Testis (tissue), 3 donors: ENCODE data around the gene SPACDR. TPM values are rescaled to one million over a fixed set of nuclear protein-coding genes. Genes with fewer than 3 reads are reported as not detected.

Experiments used
- DNase-seq: peaks from one replicate; pipeline ENCODE4 v3.0.0-alpha.2; 2019
- H3K27ac ChIP-seq, 2 donors: fragments of 200-600 bp; sonication (generic); one replicate each; pipeline ENCODE4 v1.5.1; 2019
- H3K27me3 ChIP-seq: fragments of 200-600 bp; sonication (generic); one replicate; pipeline ENCODE4 v1.5.1; 2019
- H3K36me3 ChIP-seq: fragments of 200-600 bp; sonication (generic); one replicate; pipeline ENCODE4 v1.5.1; 2017; ENCODE audit warnings: low read depth; ENCODE audit errors: missing control alignments
- H3K4me1 ChIP-seq: fragments of 200-600 bp; sonication (generic); one replicate; pipeline ENCODE4 v1.5.1; 2019
- H3K4me3 ChIP-seq, 2 donors: fragments of 200-600 bp; sonication (generic); one replicate each; pipeline ENCODE4 v1.5.1; 2017 to 2019
- H3K9me3 ChIP-seq: fragments of 200-600 bp; sonication (generic); one replicate; pipeline ENCODE4 v1.5.1; 2017
- POLR2A ChIP-seq: fragments of 450-650 bp; IDR thresholded peaks from one replicate; pipeline ENCODE4 v1.6.1; 2017; ENCODE audit warnings: antibody characterized with exemption, mild to moderate bottlenecking, moderate library complexity
- WGBS, 2 donors: methylation state at CpG; one replicate each; pipeline ENCODE4 v1.1.5; 2018; 5-methylcytosine and 5-hydroxymethylcytosine counted together
- intact Hi-C: fragments of 100-400 bp; cut with DNase I; formaldehyde crosslinking; loops from one replicate; pipeline ENCODE4 v1.15.1; 2023; ENCODE audit warnings: low total_unique reads
- polyA plus RNA-seq: library from polyadenylated mRNA; stranded (reverse); fragments of 350-450 nt; fragmentation: Illumina TruSeq; extraction: RNeasy Lipid Tissue Mini Kit (QIAGEN cat#74804); gene quantifications from one replicate; pipeline ENCODE4 v1.2.3, GENCODE V29; 2014; ENCODE audit warnings: low read depth, low replicate concordance; ENCODE audit not compliant: insufficient read depth
- total RNA-seq, 2 donors: library from RNA; depleted of rRNA; stranded (reverse); fragments of >200 nt; gene quantifications; one replicate each; pipeline ENCODE4 v1.2.3, GENCODE V29; 2016
- TF ChIP-seq, protein P1 (sequence below), 3 experiments: fragments of 450-650 bp in 2 of 3; fragments of 200-600 bp in 1 of 3; sonication (generic) in 1 of 3; IDR thresholded peaks; one replicate each; pipeline ENCODE4 v1.5.1; 2016 to 2019; ENCODE audit warnings: antibody characterized with exemption in 3 of 3, mild to moderate bottlenecking in 2 of 3, moderate library complexity in 1 of 3

SPACDR gene
- total and polyA plus RNA-seq, 3 donors from 2014 or later = 34.0 to 84.9 (median 45.8) TPM

GRCh38 chr7:100465702-100466311 lies 1.7 kb upstream of the SPACDR start:
- Histone ChIP-seq H3K27ac (peak overlapping the region; percentile 63 to 80), H3K9me3 (no peaks in the 10 kb centered on the region), H3K4me3 (no peak overlapping the region), H3K27me3 (no peaks in the 10 kb centered on the region), H3K4me1 (peaks cover 24% of the 10 kb centered on the region), H3K36me3 (no peaks in the 10 kb centered on the region)
- intact Hi-C loops = loop anchor here (5.0 kb wide), 1 partner anchor 226 kb away; the partner anchor contains the start of gene GIGYF1
- peak; percentile 89 for DNase-seq
- TF ChIP-seq, protein P1, sequence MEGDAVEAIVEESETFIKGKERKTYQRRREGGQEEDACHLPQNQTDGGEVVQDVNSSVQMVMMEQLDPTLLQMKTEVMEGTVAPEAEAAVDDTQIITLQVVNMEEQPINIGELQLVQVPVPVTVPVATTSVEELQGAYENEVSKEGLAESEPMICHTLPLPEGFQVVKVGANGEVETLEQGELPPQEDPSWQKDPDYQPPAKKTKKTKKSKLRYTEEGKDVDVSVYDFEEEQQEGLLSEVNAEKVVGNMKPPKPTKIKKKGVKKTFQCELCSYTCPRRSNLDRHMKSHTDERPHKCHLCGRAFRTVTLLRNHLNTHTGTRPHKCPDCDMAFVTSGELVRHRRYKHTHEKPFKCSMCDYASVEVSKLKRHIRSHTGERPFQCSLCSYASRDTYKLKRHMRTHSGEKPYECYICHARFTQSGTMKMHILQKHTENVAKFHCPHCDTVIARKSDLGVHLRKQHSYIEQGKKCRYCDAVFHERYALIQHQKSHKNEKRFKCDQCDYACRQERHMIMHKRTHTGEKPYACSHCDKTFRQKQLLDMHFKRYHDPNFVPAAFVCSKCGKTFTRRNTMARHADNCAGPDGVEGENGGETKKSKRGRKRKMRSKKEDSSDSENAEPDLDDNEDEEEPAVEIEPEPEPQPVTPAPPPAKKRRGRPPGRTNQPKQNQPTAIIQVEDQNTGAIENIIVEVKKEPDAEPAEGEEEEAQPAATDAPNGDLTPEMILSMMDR (IDR thresholded peaks at IDR 0.05) = peak; percentile 54 to 59 (median 56)
- no peak for TF ChIP-seq POLR2A
- WGBS, 2 donors = 29 to 30% methylated on average over 5 to 17 of the region's 17 CpGs

- peak; percentile 60 for DNase-seq
- Histone ChIP-seq H3K27me3 (no peaks in the 10 kb centered on the region), H3K4me3 (no peak overlapping the region), H3K9me3 (no peaks in the 10 kb centered on the region), H3K36me3 (no peaks in the 10 kb centered on the region), H3K27ac (peak overlapping the region; percentile 50 to 63), H3K4me1 (peaks cover 24% of the 10 kb centered on the region)
- intact Hi-C loops = loop anchor here (5.0 kb wide), 1 partner anchor 227 kb away; the partner anchor contains the start of gene GIGYF1
- no peak for TF ChIP-seq POLR2A
- TF ChIP-seq, protein P1 (IDR thresholded peaks at IDR 0.05) = no peak
- WGBS, 2 donors = 60 to 82% methylated on average over 8 of the region's 8 CpGs
Observed at GRCh38 chr7:100465299-100465698, 1.2 kb upstream of the SPACDR start.

- no peaks in the 10 kb centered on the region for H3K9me3 ChIP-seq
- H3K27me3 ChIP-seq = no peaks in the 10 kb centered on the region
- TF ChIP-seq POLR2A = no peak
- TF ChIP-seq, protein P1 (IDR thresholded peaks at IDR 0.05) = no peak
- H3K4me3 ChIP-seq = no peak overlapping the region
- H3K27ac ChIP-seq = peak overlapping the region; percentile 50 to 63
- no peaks in the 10 kb centered on the region for H3K36me3 ChIP-seq
- intact Hi-C loops = loop anchor here (5.0 kb wide), 1 partner anchor 228 kb away; the partner anchor contains the start of gene GIGYF1
- no peak for DNase-seq
- H3K4me1 ChIP-seq = peaks cover 23% of the 10 kb centered on the region
- 89 to 100% methylated on average over 2 of the region's 2 CpGs for WGBS, 2 donors
Observed at GRCh38 chr7:100464791-100465190, 731 bp upstream of the SPACDR start.

GRCh38 chr7:100457033-100457432 lies 7.0 kb downstream of the SPACDR start:
- 92% methylated on average over 6 of the region's 6 CpGs for WGBS, 2 donors
- TF ChIP-seq POLR2A = no peak
- TF ChIP-seq, protein P1 (IDR thresholded peaks at IDR 0.05) = no peak
- no peaks in the 10 kb centered on the region for H3K36me3 ChIP-seq
- H3K9me3 ChIP-seq = no peaks in the 10 kb centered on the region
- no peak for DNase-seq
- H3K27me3 ChIP-seq = no peaks in the 10 kb centered on the region
- intact Hi-C loops = no loop called here
- H3K4me3 ChIP-seq = no peak overlapping the region
- no peaks in the 10 kb centered on the region for H3K4me1 ChIP-seq
- H3K27ac ChIP-seq = no peak overlapping the region

DNA sequence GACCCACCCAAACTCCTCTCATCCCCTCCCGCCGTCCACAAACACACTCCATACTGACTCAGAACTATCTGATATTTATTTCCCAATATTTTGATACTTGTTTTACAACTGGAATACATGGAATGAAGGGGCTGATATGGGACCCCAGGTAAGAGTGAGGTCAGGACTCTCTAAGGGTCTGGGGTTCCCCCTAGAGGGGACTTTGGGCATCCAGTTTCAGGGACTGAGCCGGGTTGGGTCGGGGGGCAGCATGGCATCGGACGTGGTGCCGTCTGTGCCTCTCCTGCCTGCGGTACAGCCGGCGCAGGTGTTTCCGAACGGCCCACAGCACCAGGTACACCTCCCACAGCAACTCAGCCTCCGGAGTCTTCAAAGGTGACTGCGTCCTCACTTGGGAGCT lies 7.5 kb downstream of the SPACDR start:
- Histone ChIP-seq H3K4me1 (no peaks in the 10 kb centered on the region), H3K9me3 (no peaks in the 10 kb centered on the region), H3K36me3 (no peaks in the 10 kb centered on the region), H3K27me3 (no peaks in the 10 kb centered on the region), H3K4me3 (no peak overlapping the region), H3K27ac (no peak overlapping the region)
- intact Hi-C loops = no loop called here
- TF ChIP-seq, protein P1 (IDR thresholded peaks at IDR 0.05) = no peak
- TF ChIP-seq POLR2A = no peak
- no peak for DNase-seq
- 85 to 90% methylated on average over 6 to 14 of the region's 14 CpGs for WGBS, 2 donors
